Adrenal gland (tissue), 12 donors: Measurements from ENCODE around the gene NME7. TPM values are rescaled to one million over a fixed set of nuclear protein-coding genes. Genes with fewer than 3 reads are reported as not detected.

Source experiments
- DNase-seq, 7 donors: peaks; one replicate each; pipeline ENCODE4 v3.0.0-alpha.2; 2019 to 2020
- H3K27ac ChIP-seq, 5 donors: fragments of 200-600 bp; sonication (generic) in 4 of 5; 1 replicate in 3 of 5; 2 replicates in 2 of 5; pipeline versions ENCODE4 v1.5.1 to v1.8.0; 2016 to 2020; ENCODE audit warnings: mild to moderate bottlenecking in 1 of 5
- H3K27me3 ChIP-seq: fragments of 200-600 bp; 2 replicates; pipeline ENCODE4 v1.8.0; 2021
- H3K36me3 ChIP-seq, 2 donors: fragments of 200-600 bp; replicated peaks in 1 of 2; 1 replicate in 1 of 2; 2 replicates in 1 of 2; pipeline versions ENCODE4 v1.5.1 to v1.8.0; 2018 to 2022
- H3K4me1 ChIP-seq, 2 donors: fragments of 200-600 bp; replicated peaks in 1 of 2; 1 replicate in 1 of 2; 2 replicates in 1 of 2; pipeline versions ENCODE4 v1.5.1 to v1.8.0; 2018 to 2021
- H3K4me3 ChIP-seq, 4 donors: fragments of 200-600 bp; sonication (generic) in 3 of 4; one replicate each; pipeline ENCODE4 v1.5.1; 2016 to 2018
- H3K9me3 ChIP-seq, 3 donors: fragments of 200-600 bp; sonication (generic) in 1 of 3; replicated peaks in 1 of 3; 1 replicate in 2 of 3; 2 replicates in 1 of 3; pipeline versions ENCODE4 v1.5.1 to v1.8.0; 2016 to 2021
- CTCF ChIP-seq, 6 experiments: fragments of 450-650 bp in 4 of 6; fragments of 200-600 bp in 2 of 6; sonication (generic) in 1 of 6; IDR thresholded peaks; 1 replicate in 5 of 6; 2 replicates in 1 of 6; pipeline versions ENCODE4 v1.5.1 to v1.8.0; 2016 to 2021; ENCODE audit warnings: antibody characterized with exemption in 6 of 6, mild to moderate bottlenecking in 2 of 6, moderate library complexity in 1 of 6
- POLR2A ChIP-seq, 2 donors: fragments of 450-650 bp; IDR thresholded peaks; one replicate each; pipeline ENCODE4 v1.6.1; 2017; ENCODE audit warnings: antibody characterized with exemption in 2 of 2, mild to moderate bottlenecking in 2 of 2, moderate library complexity in 1 of 2
- WGBS, 4 donors: extraction: QIAGEN DNeasy Blood & Tissue Kit in 2 of 4; methylation state at CpG; one replicate each; pipeline versions ENCODE4 v1.1.5 to v1.1.7; 2013 to 2017; 5-methylcytosine and 5-hydroxymethylcytosine counted together
- intact Hi-C, 2 donors: fragments of 100-400 bp; cut with DNase I; formaldehyde crosslinking; loops; one replicate each; pipeline versions ENCODE4 v1.14.1 to v1.15.0; 2022 to 2023
- polyA plus RNA-seq, 3 donors: library from polyadenylated mRNA; stranded (reverse); fragments of 200-250 nt in 2 of 3; fragments of 350-450 nt in 1 of 3; fragmentation: Illumina TruSeq in 1 of 3; extraction: RNeasy Lipid Tissue Mini Kit (QIAGEN cat#74804) in 1 of 3; gene quantifications; one replicate each; pipeline ENCODE4 v1.2.3, GENCODE V29; 2013 to 2014
- total RNA-seq, 9 donors: library from RNA; depleted of rRNA in 4 of 9; stranded (reverse); fragments of >200 nt in 4 of 9; fragments of 120-200 nt in 1 of 9; fragmentation: NEBNext Ultra II Directional in 1 of 9; extraction: Animal tissue kit (Norgen Biotek cat#: 25700) in 1 of 9; gene quantifications; one replicate each; pipeline versions ENCODE4 v1.1.0 to v1.2.4, GENCODE V29; 2013 to 2023
- donor health status: healthy with polysubstance abuse.
- donor health status: Bipolar disorder and iron deficiency.
- donor health status: DM: yes; HTN: yes; CAD: no.
- donor health status: DM: no; HTN: no; CAD: no.
- donor health status: DM: no; HTN: no; CAD: no.
- donor health status: DM: yes; HTN: yes; CAD: no.

Gene NME7
- total and polyA plus RNA-seq, 12 donors = 3.3 to 41.4 (median 15.6) TPM

DNA sequence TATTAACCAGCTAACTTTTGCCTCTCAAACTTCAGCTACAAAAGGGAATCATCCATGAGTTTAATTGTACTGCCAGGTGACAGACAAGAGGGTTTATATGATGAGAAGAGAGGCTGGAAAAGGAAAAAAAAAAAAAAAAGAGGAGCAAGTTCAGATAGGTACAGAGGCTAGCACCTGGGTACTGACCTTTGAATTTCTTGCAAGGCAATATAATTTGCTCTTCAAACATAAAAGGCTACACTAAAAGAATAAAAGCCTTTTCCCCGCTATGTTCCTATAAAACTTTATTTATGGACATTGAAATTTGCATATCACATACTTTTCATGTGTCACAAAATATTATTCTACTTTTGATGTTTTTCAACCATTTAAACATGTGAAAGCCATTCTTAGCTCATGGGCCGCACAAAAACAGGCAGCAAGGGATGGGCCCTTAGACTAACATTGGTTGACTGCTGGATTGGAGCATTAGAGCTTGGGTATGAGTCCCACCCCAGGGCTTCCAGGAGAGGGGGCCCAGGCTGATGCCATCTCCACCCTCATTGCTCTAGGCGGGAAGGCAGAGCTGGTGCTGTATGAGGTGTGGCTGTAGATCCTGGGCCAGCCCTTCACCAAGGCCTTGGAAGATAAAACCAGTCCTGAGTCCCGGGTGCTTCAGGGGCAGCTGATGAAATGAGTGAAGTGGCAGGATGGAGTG lies 216.8 kb downstream of the NME7 start:
- no peaks in the 10 kb centered on the region for H3K9me3 ChIP-seq
- no peak for DNase-seq
- TF ChIP-seq CTCF (IDR thresholded peaks at IDR 0.05) (no peak), POLR2A (IDR thresholded peaks at IDR 0.05) (no peak)
- H3K27ac ChIP-seq = no peak overlapping the region
- intact Hi-C loops = no loop called here
- 71 to 93% (median 78%) methylated on average over 4 of the region's 4 CpGs for WGBS, 4 donors
- no peak overlapping the region for H3K4me3 ChIP-seq
- H3K27me3 ChIP-seq = no peaks in the 10 kb centered on the region
- H3K4me1 ChIP-seq = peaks cover 0 to 8% of the 10 kb centered on the region in 2 donors
- H3K36me3 ChIP-seq = no peaks in the 10 kb centered on the region

GRCh38 chr1:169149555-169150286 lies 217.9 kb downstream of the NME7 start:
- peaks cover 0 to 8% of the 10 kb centered on the region in 2 donors for H3K4me1 ChIP-seq
- H3K4me3 ChIP-seq = no peak overlapping the region
- H3K27ac ChIP-seq = no peak overlapping the region
- intact Hi-C loops = no loop called here
- TF ChIP-seq CTCF (IDR thresholded peaks at IDR 0.05) (no peak), POLR2A (IDR thresholded peaks at IDR 0.05) (no peak)
- no peaks in the 10 kb centered on the region for H3K36me3 ChIP-seq
- no peaks in the 10 kb centered on the region for H3K9me3 ChIP-seq
- WGBS, 4 donors = 80 to 93% (median 89%) methylated on average over 2 of the region's 2 CpGs
- DNase-seq = no peak
- H3K27me3 ChIP-seq = no peaks in the 10 kb centered on the region

DNA sequence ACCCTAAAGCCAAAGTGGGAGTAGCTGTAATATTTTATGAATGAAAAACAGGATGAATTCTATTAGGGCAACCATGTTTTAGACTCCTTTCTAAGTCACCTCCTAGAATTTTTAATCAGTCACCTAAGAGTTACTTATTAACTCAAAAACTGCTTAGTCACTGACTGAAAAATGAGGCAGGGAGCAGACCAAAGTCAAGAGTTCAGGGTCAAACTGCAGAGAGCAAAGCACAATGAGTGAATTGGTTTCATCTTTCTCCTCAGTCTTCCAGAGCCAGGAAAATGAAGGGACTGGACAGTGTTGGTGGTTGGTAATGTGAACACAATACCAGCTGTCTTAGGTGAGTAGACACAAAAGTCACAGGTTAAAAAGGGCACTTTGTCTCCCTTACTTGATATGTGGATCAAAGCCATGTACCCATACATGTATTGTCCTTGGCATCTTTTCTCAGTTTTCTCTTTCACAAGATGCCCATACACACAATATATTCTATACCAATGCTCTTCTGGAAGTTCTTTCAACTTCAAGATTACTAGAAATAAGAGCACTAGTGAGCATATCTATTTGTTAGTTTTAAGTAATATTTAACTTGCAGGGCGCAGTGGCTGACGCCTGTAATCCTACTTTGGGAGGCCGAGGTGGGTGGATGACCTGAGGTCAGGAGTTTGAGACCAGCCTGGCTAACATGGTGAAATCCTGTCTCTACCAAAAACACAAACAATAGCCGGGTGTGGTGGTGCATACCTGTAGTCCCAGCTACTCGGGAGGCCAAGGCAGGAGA lies 218.9 kb downstream of the NME7 start:
- H3K27me3 ChIP-seq = no peaks in the 10 kb centered on the region
- intact Hi-C loops = no loop called here
- H3K27ac ChIP-seq = no peak overlapping the region
- H3K36me3 ChIP-seq = no peaks in the 10 kb centered on the region
- peaks cover 0 to 8% of the 10 kb centered on the region in 2 donors for H3K4me1 ChIP-seq
- DNase-seq = peak in 2 of 7 donors; percentile 16 to 26
- H3K9me3 ChIP-seq = no peaks in the 10 kb centered on the region
- no peak overlapping the region for H3K4me3 ChIP-seq
- 76 to 94% (median 87%) methylated on average over 5 of the region's 5 CpGs for WGBS, 4 donors
- TF ChIP-seq POLR2A (IDR thresholded peaks at IDR 0.05) (no peak), CTCF (IDR thresholded peaks at IDR 0.05) (no peak)

DNA sequence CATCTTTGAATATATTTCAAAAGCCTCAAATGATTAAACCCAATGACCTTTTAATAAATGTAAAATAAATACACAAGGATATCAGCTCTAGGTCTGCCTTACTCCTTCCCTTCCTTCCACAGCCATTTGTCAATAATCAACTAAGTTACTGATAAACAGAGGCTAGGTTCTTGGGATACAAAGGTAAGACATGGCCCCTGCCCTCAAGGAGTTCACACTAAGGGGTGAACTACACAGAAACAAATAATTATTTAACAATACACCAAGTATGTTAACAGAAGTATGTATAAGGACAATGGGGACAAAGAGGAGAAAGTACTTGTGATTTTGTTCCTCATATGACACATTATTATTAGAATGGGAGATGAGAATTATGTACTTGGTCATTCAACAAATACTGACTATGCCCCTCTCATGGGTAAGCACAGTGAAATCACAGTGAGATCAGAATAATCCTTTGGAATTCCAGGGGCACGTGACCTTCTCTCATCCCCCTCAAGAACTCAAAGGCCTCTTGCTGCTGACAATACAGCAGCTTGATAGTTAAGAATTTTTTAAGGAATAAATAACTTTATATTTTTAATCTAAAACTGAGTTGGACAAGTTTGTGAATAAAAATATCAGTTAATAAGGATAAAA lies 220.9 kb downstream of the NME7 start:
- H3K27me3 ChIP-seq = no peaks in the 10 kb centered on the region
- WGBS, 4 donors = 90 to 100% (median 93%) methylated on average over 1 of the region's 1 CpG
- no peaks in the 10 kb centered on the region for H3K36me3 ChIP-seq
- TF ChIP-seq CTCF (IDR thresholded peaks at IDR 0.05) (no peak), POLR2A (IDR thresholded peaks at IDR 0.05) (no peak)
- intact Hi-C loops = no loop called here
- H3K27ac ChIP-seq = no peak overlapping the region
- peaks cover 0 to 8% of the 10 kb centered on the region in 2 donors for H3K4me1 ChIP-seq
- no peak for DNase-seq
- no peaks in the 10 kb centered on the region for H3K9me3 ChIP-seq
- H3K4me3 ChIP-seq = no peak overlapping the region
